C4-2B (cell line): ENCODE results near the gene SMOC2.
"Not testable (repeated sequence)": the region's sequence is repeated elsewhere in the genome, so short reads cannot be mapped to it uniquely, and the experiment has no call there.

Experiments
- H3K27ac ChIP-seq: fragments of 450-650 bp; 2 replicates; pipeline ENCODE4 v1.5.1; 2017
- ZFX ChIP-seq: fragments of 450-650 bp; IDR thresholded peaks from 2 replicates; pipeline ENCODE4 v1.6.1; 2017
- TF ChIP-seq, protein P1 (sequence below): fragments of 450-650 bp; conservative IDR thresholded peaks from 2 replicates; pipeline ENCODE4 v1.5.1; 2017; ENCODE audit warnings: mild to moderate bottlenecking

Gene SMOC2

DNA sequence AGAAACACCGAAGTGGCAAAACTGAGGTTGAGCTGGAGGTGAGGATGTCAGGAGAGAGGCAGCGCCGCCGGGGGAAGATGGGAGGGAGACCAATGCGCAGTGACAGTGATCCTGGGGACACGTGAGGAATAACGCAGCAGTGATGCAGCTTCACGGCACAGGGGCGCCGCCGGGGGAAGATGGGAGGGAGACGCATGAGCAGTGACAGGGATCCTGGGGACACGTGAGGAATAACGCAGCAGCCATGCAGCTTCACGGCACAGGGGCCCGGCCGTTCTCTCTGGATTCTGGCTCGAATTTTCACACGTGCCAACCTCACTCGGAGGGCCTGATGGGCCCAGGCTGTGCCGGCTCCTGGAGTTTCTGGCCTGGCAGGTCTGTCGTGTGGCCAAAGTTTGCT lies 94.7 kb downstream of the SMOC2 start:
- no peak for TF ChIP-seq ZFX
- TF ChIP-seq, protein P1, sequence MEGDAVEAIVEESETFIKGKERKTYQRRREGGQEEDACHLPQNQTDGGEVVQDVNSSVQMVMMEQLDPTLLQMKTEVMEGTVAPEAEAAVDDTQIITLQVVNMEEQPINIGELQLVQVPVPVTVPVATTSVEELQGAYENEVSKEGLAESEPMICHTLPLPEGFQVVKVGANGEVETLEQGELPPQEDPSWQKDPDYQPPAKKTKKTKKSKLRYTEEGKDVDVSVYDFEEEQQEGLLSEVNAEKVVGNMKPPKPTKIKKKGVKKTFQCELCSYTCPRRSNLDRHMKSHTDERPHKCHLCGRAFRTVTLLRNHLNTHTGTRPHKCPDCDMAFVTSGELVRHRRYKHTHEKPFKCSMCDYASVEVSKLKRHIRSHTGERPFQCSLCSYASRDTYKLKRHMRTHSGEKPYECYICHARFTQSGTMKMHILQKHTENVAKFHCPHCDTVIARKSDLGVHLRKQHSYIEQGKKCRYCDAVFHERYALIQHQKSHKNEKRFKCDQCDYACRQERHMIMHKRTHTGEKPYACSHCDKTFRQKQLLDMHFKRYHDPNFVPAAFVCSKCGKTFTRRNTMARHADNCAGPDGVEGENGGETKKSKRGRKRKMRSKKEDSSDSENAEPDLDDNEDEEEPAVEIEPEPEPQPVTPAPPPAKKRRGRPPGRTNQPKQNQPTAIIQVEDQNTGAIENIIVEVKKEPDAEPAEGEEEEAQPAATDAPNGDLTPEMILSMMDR = no peak
- H3K27ac ChIP-seq = no peak overlapping the region

DNA sequence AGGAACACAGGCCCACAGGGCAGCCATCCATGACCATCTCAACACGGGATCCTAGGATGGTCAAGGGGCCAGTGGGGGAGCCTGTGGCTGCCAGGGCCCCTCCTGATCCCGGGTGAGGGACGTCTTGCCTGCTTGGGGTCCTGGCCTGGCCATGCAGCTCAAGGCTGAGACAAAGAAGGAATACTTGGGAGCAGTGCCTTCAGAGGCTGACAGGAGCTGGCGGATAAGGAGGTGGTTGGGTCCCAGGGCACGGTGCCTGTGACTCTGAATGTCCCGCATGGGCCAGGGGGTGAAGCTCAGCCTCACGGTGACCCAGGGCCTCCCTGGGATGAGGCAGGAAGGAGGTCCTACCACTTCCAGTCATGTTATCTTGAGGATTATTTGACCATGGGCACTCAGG lies 95.2 kb downstream of the SMOC2 start:
- TF ChIP-seq ZFX = no peak
- TF ChIP-seq, protein P1 = no peak
- H3K27ac ChIP-seq = no peak overlapping the region

DNA sequence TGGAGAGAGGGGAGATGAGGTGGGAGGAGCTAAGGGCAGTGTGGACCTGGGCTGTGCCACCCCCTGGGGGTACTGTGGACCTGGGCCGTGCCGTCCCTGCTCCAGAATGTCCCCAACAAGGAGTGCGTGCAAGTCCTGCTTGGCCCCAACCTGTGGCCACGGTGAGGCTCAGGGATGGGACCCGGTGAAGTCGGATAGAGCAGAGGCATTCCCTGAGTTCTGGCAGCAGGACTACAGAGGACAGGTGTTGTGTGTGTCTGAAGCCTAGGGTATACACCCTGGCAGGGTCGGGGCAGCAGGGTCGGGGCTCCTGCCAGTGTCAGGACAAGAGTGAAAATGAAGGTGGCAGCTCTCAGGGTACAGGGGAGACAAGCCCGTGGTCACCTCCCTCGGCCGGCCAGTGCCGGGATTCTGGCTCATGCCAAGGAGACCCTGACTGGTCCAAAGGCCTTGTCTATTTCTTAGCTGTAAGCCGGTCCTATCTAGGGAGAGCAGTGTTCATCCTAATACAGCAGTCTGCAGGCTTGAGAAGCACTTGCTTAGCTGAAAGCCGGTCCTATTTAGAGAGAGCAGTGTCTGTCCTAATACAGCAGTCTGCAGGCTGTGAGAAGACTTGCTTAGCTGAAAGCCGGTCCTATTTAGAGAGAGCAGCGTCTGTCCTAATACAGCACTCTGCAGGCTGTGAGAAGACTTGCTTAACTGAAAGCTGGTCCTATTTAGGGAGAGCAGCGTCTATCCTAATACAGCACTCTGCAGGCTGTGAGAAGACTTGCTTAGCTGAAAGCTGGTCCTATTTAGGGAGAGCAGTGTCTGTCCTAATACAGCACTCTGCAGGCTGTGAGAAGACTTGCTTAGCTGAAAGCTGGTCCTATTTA lies 95.9 kb downstream of the SMOC2 start:
- TF ChIP-seq, protein P1 = no peak
- no peak for TF ChIP-seq ZFX
- no peak overlapping the region for H3K27ac ChIP-seq

DNA sequence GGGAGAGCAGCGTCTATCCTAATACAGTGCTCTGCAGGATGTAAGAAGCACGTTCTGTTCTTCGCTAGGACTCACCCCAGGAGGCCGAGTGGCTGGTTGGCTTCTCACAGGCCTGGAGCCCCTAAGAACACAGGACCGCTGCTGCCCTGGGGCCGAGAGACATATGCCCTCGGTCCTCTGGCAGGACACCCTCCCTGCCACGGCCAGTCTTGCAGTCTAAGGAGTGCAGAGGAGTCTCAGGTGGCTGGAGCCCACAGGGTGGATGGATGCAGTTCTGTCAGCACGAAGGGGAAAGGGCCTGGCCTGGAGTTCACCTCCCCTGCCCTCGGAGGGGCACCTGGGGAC lies 96.5 kb downstream of the SMOC2 start:
- TF ChIP-seq, protein P1 = no peak
- no peak for TF ChIP-seq ZFX
- H3K27ac ChIP-seq = no peak overlapping the region

DNA sequence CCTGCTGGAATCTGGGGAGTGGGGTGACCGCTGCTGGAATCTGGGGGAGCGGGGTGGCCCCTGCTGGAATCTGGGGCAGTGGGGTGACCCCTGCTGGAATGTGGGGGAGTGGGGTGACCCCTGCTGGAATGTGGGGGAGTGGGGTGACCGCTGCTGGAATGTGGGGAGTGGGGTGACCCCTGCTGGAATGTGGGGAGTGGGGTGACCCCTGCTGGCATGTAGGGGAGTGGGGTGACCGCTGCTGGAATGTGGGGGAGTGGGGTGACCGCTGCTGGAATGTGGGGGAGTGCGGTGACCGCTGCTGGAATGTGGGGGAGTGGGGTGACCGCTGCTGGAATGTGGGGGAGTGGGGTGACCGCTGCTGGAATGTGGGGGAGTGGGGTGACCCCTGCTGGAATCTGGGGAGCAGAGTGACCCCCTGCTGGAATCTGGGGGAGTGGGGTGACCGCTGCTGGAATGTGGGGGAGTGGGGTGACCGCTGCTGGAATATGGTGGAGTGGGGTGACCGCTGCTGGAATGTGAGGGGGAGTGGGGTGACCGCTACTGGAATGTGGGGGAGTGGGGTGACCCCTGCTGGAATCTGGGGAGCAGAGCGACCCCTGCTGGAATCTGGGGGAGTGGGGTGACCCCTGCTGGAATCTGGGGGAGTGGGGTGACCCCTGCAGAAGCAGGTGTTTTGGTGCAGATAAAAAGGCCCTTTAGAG lies 97.4 kb downstream of the SMOC2 start:
- not testable (repeated sequence) for H3K27ac ChIP-seq

DNA sequence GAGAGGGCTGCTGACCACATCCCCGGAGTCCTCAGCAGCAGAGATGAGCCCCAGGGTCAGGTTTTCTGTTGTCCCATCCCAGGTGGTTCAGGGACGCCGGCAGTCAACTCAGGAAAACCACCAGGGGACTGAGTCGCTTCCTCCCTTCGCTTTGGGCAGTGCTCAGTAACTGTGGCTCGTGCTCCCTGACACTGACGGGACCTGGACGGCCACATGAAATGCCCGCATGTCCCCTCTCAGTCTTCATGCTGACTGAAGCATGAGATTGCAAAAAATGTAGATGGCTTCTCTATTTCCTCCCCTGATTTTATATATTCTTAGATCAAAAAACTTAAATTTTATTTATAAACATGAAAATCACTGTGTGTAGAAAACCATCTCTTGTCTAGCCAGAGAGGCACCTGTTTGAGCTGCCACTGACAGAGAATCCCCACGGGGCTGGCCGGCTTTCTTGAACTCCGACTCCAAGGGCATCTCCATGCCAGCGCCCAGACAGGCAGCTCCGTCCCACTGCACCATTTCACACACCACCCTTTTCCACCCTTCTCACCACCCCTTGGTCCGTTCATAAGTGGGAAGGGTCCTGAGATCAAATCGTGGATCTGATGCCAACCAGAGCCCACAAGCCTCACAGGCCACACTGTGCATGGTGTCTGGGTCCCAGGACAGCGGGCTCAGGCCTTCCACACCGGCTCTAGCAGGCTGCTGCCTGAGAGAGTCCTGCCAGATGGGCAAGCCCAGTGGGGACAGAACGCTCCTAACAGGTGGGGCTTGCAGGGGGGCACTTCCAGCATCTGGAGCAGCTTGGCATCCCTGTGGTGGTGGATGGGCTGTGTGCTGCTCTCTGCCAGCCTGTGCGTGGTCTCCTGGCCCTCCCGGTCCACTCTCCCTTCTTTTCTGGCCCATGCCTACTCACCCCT lies 98.2 kb downstream of the SMOC2 start:
- no peak overlapping the region for H3K27ac ChIP-seq
- TF ChIP-seq, protein P1 = no peak
- no peak for TF ChIP-seq ZFX

DNA sequence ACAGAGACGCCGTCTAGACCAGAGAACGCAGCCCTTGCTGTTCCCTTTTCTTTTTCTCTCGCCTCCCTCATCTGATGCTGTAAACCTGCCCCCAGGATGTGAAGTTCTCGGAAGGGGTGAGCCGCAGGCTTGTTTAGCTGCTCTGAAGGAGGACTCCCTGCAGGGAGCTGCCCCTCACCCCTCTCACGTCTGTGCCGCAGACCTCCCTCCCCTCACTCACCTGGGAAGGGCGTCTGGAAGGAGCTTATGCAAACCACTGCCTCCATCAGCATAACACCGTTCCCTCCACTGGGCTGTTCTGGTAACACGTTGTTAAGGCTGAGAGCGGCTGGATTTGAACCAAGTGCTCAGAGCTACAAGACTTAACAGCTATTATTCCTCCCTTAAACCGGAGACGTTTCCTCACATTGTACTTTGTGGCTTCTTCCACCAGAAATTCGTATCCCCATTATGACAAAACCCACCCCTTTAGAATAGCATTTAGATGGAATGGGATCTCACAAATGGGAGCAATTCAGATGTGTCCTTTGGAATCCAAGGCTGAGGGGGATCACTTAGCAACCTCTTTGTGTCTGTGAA lies 99.8 kb downstream of the SMOC2 start:
- TF ChIP-seq ZFX = no peak
- TF ChIP-seq, protein P1 = no peak

More for the DNA sequence above, 99.8 kb downstream of the SMOC2 start:
- H3K27ac ChIP-seq = no peak overlapping the region
